Fibroblast of lung (primary cell): ENCODE measurements around the gene AGK. TPM values are rescaled to one million over a fixed set of nuclear protein-coding genes. Genes with fewer than 3 reads are reported as not detected.

Experiments
- DNase-seq, 2 donors: peaks; one replicate each; pipeline versions ENCODE4 v3.0.0 to v3.0.0-alpha.2; 2010; ENCODE audit warnings: low read depth in 2 of 2
- H2AFZ ChIP-seq: 2 replicates; pipeline ENCODE4 v1.5.1; 2012; ENCODE audit warnings: low read length, control low read depth, inconsistent platforms
- H3K27ac ChIP-seq: 2 replicates; pipeline ENCODE4 v1.5.1; 2011; ENCODE audit warnings: low read length, control low read depth; ENCODE audit not compliant: insufficient read depth
- H3K27me3 ChIP-seq: 2 replicates; pipeline ENCODE4 v1.5.1; 2011; ENCODE audit warnings: mild to moderate bottlenecking, low read length; ENCODE audit not compliant: control insufficient read depth, insufficient read depth
- H3K36me3 ChIP-seq: 2 replicates; pipeline ENCODE4 v1.5.1; 2011; ENCODE audit warnings: low read length; ENCODE audit not compliant: control insufficient read depth, insufficient read depth
- H3K4me1 ChIP-seq: 2 replicates; pipeline ENCODE4 v1.5.1; 2011; ENCODE audit warnings: low read length; ENCODE audit not compliant: control insufficient read depth, insufficient read depth; ENCODE audit errors: extremely low read depth
- H3K4me2 ChIP-seq: 2 replicates; pipeline ENCODE4 v1.5.1; 2011; ENCODE audit warnings: low read length, control low read depth; ENCODE audit not compliant: insufficient read depth; ENCODE audit errors: extremely low read depth
- H3K4me3 ChIP-seq, 4 experiments: fragments of 200-600 bp in 1 of 4; sonication (generic) in 1 of 4; replicated peaks in 1 of 4; 2 replicates each; pipeline ENCODE4 v1.5.1; 2011 to 2016; ENCODE audit warnings: low read length in 4 of 4, low read depth in 3 of 4, mild to moderate bottlenecking in 3 of 4, control low read depth in 2 of 4, inconsistent platforms in 1 of 4, mixed read lengths in 1 of 4; ENCODE audit not compliant: insufficient read depth in 1 of 4; ENCODE audit errors: control extremely low read depth in 1 of 4
- H3K79me2 ChIP-seq: 2 replicates; pipeline ENCODE4 v1.5.1; 2012; ENCODE audit warnings: mild to moderate bottlenecking, low read length, inconsistent platforms; ENCODE audit not compliant: control insufficient read depth, insufficient read depth
- H3K9ac ChIP-seq: 2 replicates; pipeline ENCODE4 v1.5.1; 2011; ENCODE audit warnings: mild to moderate bottlenecking, low read length, control low read depth; ENCODE audit not compliant: insufficient read depth
- H3K9me3 ChIP-seq: 2 replicates; pipeline ENCODE4 v1.5.1; 2012; ENCODE audit warnings: low read depth, low read length; ENCODE audit not compliant: control insufficient read depth, insufficient read depth
- H4K20me1 ChIP-seq: 2 replicates; pipeline ENCODE4 v1.5.1; 2011; ENCODE audit warnings: low read length; ENCODE audit not compliant: control insufficient read depth, insufficient read depth; ENCODE audit errors: extremely low read depth
- CTCF ChIP-seq, 2 donors: IDR thresholded peaks in 1 of 2; conservative IDR thresholded peaks in 1 of 2; 1 replicate in 1 of 2; 2 replicates in 1 of 2; pipeline ENCODE4 v1.5.1; 2011 to 2012; ENCODE audit warnings: low read length in 2 of 2, control low read depth in 1 of 2, inconsistent platforms in 1 of 2, low read depth in 1 of 2, mild to moderate bottlenecking in 1 of 2
- EZH2 ChIP-seq: IDR thresholded peaks from 2 replicates; pipeline ENCODE4 v1.5.1; 2012; ENCODE audit warnings: low read length, control low read depth, mild to moderate bottlenecking; ENCODE audit errors: missing control alignments
- polyA plus RNA-seq, 2 donors: library from polyadenylated mRNA; depleted of rRNA in 1 of 2; stranded (reverse) in 1 of 2; unstranded in 1 of 2; fragments of >200 nt; gene quantifications; 2 replicates each; pipeline ENCODE4 v1.2.1, GENCODE V29; 2011 to 2012; ENCODE audit warnings: missing spikeins in 1 of 2
- total RNA-seq: library from RNA; depleted of rRNA; stranded (reverse); fragments of >200 nt; gene quantifications from 2 replicates; pipeline ENCODE4 v1.2.1, GENCODE V29; 2014

Gene AGK
- total and polyA plus RNA-seq, 2 donors (not counting 1 experiment from before 2014, with no cell fraction given): 20.8 to 42.5 TPM

- Histone ChIP-seq H3K9ac (no peak overlapping the region), H3K9me3 (no peaks in the 10 kb centered on the region), H3K27ac (no peak overlapping the region), H3K36me3 (no peaks in the 10 kb centered on the region), H2AFZ (no peak overlapping the region), H3K4me2 (no peak overlapping the region), H3K79me2 (no peaks in the 10 kb centered on the region), H4K20me1 (no peaks in the 10 kb centered on the region), H3K4me1 (no peaks in the 10 kb centered on the region), H3K27me3 (no peaks in the 10 kb centered on the region), H3K4me3 (no peak overlapping the region)
- no peak for DNase-seq
- TF ChIP-seq EZH2 (no peak), CTCF (conservative IDR thresholded peaks at IDR 0.05 in 1 of 2, IDR thresholded peaks at IDR 0.05 in 1 of 2; ENCODE audit: low read depth in 1 of 2, low read length in 2 of 2) (no peak)
These were observed 120.7 kb downstream of the AGK start for GRCh38 chr7:141671705-141672496.

DNA sequence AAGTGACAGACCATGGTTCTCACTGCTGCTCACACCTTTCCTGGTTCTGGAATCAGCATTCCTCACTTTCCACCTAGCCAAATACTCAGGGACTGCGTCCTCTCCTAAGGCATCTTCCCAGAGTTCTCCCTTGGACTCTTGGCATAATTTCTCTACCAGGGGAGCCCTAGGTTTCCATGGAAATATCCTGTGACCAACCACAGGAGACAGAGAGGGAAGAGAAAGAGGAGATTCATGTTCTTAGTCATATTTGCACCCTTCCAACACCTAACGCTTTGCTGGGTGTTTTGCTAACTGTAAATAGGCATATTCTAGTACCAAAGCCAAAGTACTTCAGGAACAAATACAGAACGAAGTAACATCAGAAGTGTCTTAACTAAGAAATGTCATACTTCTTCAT lies 122.1 kb downstream of the AGK start:
- no peak for DNase-seq

More for the DNA sequence above, 122.1 kb downstream of the AGK start:
- no peak for TF ChIP-seq EZH2
- TF ChIP-seq CTCF (conservative IDR thresholded peaks at IDR 0.05 in 1 of 2, IDR thresholded peaks at IDR 0.05 in 1 of 2; ENCODE audit: low read depth in 1 of 2, low read length in 2 of 2): no peak
- no peaks in the 10 kb centered on the region for H3K36me3 ChIP-seq
- no peak overlapping the region for H2AFZ ChIP-seq
- no peaks in the 10 kb centered on the region for H3K79me2 ChIP-seq
- no peaks in the 10 kb centered on the region for H4K20me1 ChIP-seq
- no peak overlapping the region for H3K4me3 ChIP-seq
- no peaks in the 10 kb centered on the region for H3K4me1 ChIP-seq
- H3K9me3 ChIP-seq: no peaks in the 10 kb centered on the region
- H3K27ac ChIP-seq: no peak overlapping the region
- H3K4me2 ChIP-seq: no peak overlapping the region
- no peaks in the 10 kb centered on the region for H3K27me3 ChIP-seq
- no peak overlapping the region for H3K9ac ChIP-seq
